ENCODE results near the gene GAS1. TPM values are rescaled to one million over a fixed set of nuclear protein-coding genes. Genes with fewer than 3 reads are reported as not detected.

Gene GAS1
- total RNA-seq, 4 donors from 2014 or later = 22.8 to 50.6 (median 40.1) TPM

DNA sequence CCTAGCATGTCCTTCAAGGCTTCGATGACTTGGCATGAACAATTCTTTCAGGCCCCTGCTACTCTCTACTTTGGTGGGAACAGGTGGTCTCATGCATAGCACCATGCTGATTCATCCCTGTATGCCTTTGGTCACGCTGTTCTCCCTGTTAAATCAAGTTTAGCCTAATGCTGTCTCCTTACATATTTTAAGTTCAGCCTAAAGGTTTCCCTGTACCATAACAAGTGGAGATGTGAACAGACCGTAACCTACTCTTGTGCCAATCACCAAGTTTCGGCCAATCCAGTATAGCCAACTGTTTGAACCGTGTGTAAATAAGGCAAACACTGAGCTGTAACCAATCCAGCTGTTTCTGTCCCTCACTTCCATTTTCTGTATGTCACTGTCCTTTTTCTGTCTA, 8.0 kb downstream of the GAS1 start:
- Histone ChIP-seq H3K4me1 (peaks cover 10% of the 10 kb centered on the region), H3K4me3 (no peak overlapping the region), H3K9me3 (no peaks in the 10 kb centered on the region), H3K27me3 (no peaks in the 10 kb centered on the region), H3K27ac (no peak overlapping the region), H3K36me3 (no peaks in the 10 kb centered on the region)
- TF ChIP-seq POLR2AphosphoS5 (IDR thresholded peaks at IDR 0.05) (no peak), POLR2A (IDR thresholded peaks at IDR 0.05) (no peak), EP300 (IDR thresholded peaks at IDR 0.05) (no peak)
- TF ChIP-seq, protein P1, sequence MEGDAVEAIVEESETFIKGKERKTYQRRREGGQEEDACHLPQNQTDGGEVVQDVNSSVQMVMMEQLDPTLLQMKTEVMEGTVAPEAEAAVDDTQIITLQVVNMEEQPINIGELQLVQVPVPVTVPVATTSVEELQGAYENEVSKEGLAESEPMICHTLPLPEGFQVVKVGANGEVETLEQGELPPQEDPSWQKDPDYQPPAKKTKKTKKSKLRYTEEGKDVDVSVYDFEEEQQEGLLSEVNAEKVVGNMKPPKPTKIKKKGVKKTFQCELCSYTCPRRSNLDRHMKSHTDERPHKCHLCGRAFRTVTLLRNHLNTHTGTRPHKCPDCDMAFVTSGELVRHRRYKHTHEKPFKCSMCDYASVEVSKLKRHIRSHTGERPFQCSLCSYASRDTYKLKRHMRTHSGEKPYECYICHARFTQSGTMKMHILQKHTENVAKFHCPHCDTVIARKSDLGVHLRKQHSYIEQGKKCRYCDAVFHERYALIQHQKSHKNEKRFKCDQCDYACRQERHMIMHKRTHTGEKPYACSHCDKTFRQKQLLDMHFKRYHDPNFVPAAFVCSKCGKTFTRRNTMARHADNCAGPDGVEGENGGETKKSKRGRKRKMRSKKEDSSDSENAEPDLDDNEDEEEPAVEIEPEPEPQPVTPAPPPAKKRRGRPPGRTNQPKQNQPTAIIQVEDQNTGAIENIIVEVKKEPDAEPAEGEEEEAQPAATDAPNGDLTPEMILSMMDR (IDR thresholded peaks at IDR 0.05) = no peak
- WGBS = 95% methylated on average over 5 of the region's 5 CpGs
- no peak for DNase-seq (ENCODE audit: low spot score in 2 of 2)

DNA sequence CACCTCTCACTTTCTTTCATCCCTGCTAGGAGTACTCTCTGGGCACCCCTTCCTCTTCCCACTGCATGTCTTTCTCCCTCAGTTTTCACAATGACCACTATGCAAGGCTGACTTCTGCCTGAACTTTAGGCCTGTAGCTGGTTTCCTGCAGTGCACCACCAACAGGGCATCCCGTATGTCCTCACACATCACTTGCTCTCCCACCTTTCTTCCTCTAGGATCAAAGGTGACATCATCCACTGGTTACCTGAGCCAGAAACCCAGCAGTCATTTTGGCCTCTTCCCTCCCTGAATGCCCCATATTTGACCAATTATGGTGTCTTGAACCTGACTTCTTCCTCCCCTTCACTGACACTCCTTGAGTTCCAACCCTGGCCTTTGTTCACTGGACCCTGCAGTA, 8.5 kb downstream of the GAS1 start:
- 96% methylated on average over 1 of the region's 1 CpG for WGBS

DNA sequence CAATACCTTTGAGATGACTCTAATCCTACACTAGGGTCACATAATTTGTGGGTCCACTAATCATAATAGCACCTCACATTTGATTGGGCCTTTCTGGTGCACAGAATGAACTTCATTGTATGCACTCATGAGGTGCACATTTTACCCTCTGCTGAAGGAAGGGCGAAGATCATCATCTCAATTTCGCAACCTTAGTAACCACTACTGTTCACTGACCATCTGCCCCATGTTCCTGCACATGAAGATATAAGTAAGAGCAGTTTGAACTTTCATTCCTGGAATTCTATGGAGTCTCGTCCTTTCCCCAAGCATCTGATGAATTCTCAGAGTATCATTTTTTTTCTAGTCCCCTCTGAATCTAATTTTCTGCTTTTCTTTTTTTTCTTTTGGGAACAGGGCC, 21.2 kb downstream of the GAS1 start:
- no peaks in the 10 kb centered on the region for H3K36me3 ChIP-seq
- peaks cover 3% of the 10 kb centered on the region for H3K4me1 ChIP-seq
- no peaks in the 10 kb centered on the region for H3K27me3 ChIP-seq
- 85% methylated on average over 3 of the region's 3 CpGs for WGBS
- TF ChIP-seq POLR2A (IDR thresholded peaks at IDR 0.05) (no peak), POLR2AphosphoS5 (IDR thresholded peaks at IDR 0.05) (no peak), EP300 (IDR thresholded peaks at IDR 0.05) (no peak)
- TF ChIP-seq, protein P1 (IDR thresholded peaks at IDR 0.05) = no peak
- H3K27ac ChIP-seq = no peak overlapping the region
- H3K9me3 ChIP-seq = peaks cover 4% of the 10 kb centered on the region
- H3K4me3 ChIP-seq = no peak overlapping the region
- DNase-seq (ENCODE audit: low spot score in 2 of 2) = no peak

More for the DNA sequence above, 8.5 kb downstream of the GAS1 start:
- Histone ChIP-seq H3K4me1 (peaks cover 9% of the 10 kb centered on the region), H3K36me3 (no peaks in the 10 kb centered on the region), H3K27me3 (no peaks in the 10 kb centered on the region), H3K9me3 (no peaks in the 10 kb centered on the region), H3K4me3 (no peak overlapping the region), H3K27ac (no peak overlapping the region)
- DNase-seq (ENCODE audit: low spot score in 2 of 2) = no peak
- TF ChIP-seq, protein P1 (IDR thresholded peaks at IDR 0.05) = no peak
- no peak for TF ChIP-seq POLR2A (IDR thresholded peaks at IDR 0.05)
- no peak for TF ChIP-seq POLR2AphosphoS5 (IDR thresholded peaks at IDR 0.05)
- TF ChIP-seq EP300 (IDR thresholded peaks at IDR 0.05) = no peak

DNA sequence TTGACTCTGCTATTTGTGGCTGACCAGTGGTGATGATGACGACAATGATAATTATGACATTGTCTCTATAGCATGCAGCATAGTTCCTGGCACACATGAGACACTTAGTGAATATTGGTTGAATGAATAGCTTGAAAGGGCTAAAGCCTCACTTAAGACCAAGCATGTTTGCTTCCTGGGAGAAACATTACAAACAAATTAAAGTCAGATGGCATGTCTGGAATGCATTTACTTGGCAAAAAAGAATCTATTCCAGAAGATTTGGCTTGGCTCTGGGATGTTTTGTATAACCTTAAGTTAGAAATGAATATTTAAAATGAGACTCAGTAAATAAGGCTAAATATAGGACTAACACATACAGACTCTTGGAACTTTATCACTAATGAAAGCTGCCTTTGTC, 21.6 kb downstream of the GAS1 start:
- TF ChIP-seq POLR2A (IDR thresholded peaks at IDR 0.05) = no peak
- no peak for TF ChIP-seq POLR2AphosphoS5 (IDR thresholded peaks at IDR 0.05)
- TF ChIP-seq, protein P1 (IDR thresholded peaks at IDR 0.05) = no peak
- TF ChIP-seq EP300 (IDR thresholded peaks at IDR 0.05) = no peak
- Histone ChIP-seq H3K27me3 (no peaks in the 10 kb centered on the region), H3K9me3 (peaks cover 4% of the 10 kb centered on the region), H3K36me3 (no peaks in the 10 kb centered on the region), H3K4me3 (no peak overlapping the region), H3K27ac (no peak overlapping the region), H3K4me1 (peaks cover 3% of the 10 kb centered on the region)
- WGBS = 47% methylated on average over 1 of the region's 1 CpG
- no peak for DNase-seq (ENCODE audit: low spot score in 2 of 2)

DNA sequence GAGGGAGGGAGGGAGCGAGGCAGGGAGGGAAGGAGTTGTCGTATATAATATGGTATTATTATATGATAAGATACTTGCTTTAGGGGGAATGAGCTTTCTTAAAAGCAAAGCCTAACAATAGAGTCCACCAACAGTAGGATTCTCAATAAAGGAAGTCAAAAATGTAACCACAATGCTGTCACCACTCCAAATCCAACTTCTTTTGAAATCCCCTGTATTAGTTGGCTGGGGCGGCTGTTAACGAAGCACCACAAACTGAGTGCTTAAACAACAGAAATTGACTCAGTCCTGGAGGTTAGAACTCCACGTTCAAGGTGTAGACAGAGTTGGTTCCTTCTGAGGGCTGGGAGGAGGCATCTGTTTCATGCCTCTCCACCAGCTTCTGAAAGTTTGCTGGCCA, 23.1 kb downstream of the GAS1 start:
- Histone ChIP-seq H3K27ac (no peak overlapping the region), H3K4me1 (peaks cover 3% of the 10 kb centered on the region), H3K9me3 (no peaks in the 10 kb centered on the region), H3K36me3 (no peaks in the 10 kb centered on the region), H3K27me3 (no peaks in the 10 kb centered on the region), H3K4me3 (no peak overlapping the region)
- WGBS = 81% methylated on average over 5 of the region's 5 CpGs
- no peak for TF ChIP-seq POLR2A (IDR thresholded peaks at IDR 0.05)
- TF ChIP-seq EP300 (IDR thresholded peaks at IDR 0.05) = no peak
- TF ChIP-seq, protein P1 (IDR thresholded peaks at IDR 0.05) = no peak
- no peak for TF ChIP-seq POLR2AphosphoS5 (IDR thresholded peaks at IDR 0.05)
- DNase-seq (ENCODE audit: low spot score in 2 of 2) = no peak

Measured in suprapubic skin (tissue), 4 donors.